WTC11 (cell line): ENCODE measurements around the gene ARHGAP15. TPM values are rescaled to one million over a fixed set of nuclear protein-coding genes. Genes with fewer than 3 reads are reported as not detected.

Experiments used
- ATAC-seq: fragments of 200-7000 bp; cut with Tn5 transposase; 2 replicates; pipeline ENCODE4 v1.10.0; 2021; ENCODE audit warnings: mild to moderate bottlenecking, moderate library complexity
- CTCF ChIA-PET: fragments of 300-600 bp; sonication (Branson Sonifier 250); formaldehyde crosslinking; loops from one replicate; lab custom pipeline; 2021; ENCODE audit warnings: antibody characterized with exemption; lab: Charles Lee
- POLR2A ChIA-PET: fragments of 350-600 bp; sonication (Branson Sonifier 250); formaldehyde crosslinking; loops from one replicate; lab custom pipeline; 2021; ENCODE audit warnings: antibody characterized with exemption; lab: Charles Lee
- DNase-seq: peaks from one replicate; pipeline ENCODE4 v3.0.0; 2021; ENCODE audit warnings: low spot score
- H3K27ac Mint-ChIP-seq: 2 replicates; pipeline ENCODE4 v1.8.0; 2021; ENCODE audit warnings: mixed read lengths
- H3K27me3 Mint-ChIP-seq: 2 replicates; pipeline ENCODE4 v1.8.0; 2021; ENCODE audit warnings: low read depth, mild to moderate bottlenecking, moderate library complexity, mixed read lengths
- H3K36me3 Mint-ChIP-seq: 2 replicates; pipeline ENCODE4 v1.8.0; 2021; ENCODE audit warnings: mixed read lengths
- H3K4me1 Mint-ChIP-seq: 2 replicates; pipeline ENCODE4 v1.8.0; 2022; ENCODE audit warnings: mixed read lengths
- H3K4me3 Mint-ChIP-seq: 2 replicates; pipeline ENCODE4 v1.8.0; 2021; ENCODE audit warnings: mild to moderate bottlenecking, moderate library complexity, mixed read lengths
- H3K9me3 Mint-ChIP-seq: 2 replicates; pipeline ENCODE4 v1.8.0; 2021; ENCODE audit warnings: mixed read lengths
- CREM ChIP-seq: sonication (generic); formaldehyde crosslinking; IDR thresholded peaks from 2 replicates; pipeline ENCODE4 v1.8.1; 2022; ENCODE audit warnings: mild to moderate bottlenecking, missing genetic modification reagents, moderate library complexity
- EMX1 ChIP-seq: fragments of 250-450 bp; sonication (Bioruptor Pico); IDR thresholded peaks from 2 replicates; pipeline ENCODE4 v1.8.0; 2021; ENCODE audit warnings: mild to moderate bottlenecking
- ETV6 ChIP-seq: sonication (generic); formaldehyde crosslinking; IDR thresholded peaks from 2 replicates; pipeline ENCODE4 v1.8.1; 2022; ENCODE audit warnings: mild to moderate bottlenecking, missing genetic modification reagents
- FOXJ3 ChIP-seq: sonication (generic); formaldehyde crosslinking; IDR thresholded peaks from 2 replicates; pipeline ENCODE4 v1.9.0; 2021; ENCODE audit warnings: missing genetic modification reagents, mild to moderate bottlenecking, borderline replicate concordance
- FOXP1 ChIP-seq: sonication (generic); formaldehyde crosslinking; IDR thresholded peaks from 2 replicates; pipeline ENCODE4 v1.8.0; 2022; ENCODE audit warnings: missing genetic modification reagents, mild to moderate bottlenecking, moderate library complexity, borderline replicate concordance
- HMGA2 ChIP-seq: fragments of 250-450 bp; sonication (Bioruptor Pico); IDR thresholded peaks from 2 replicates; pipeline ENCODE4 v1.4.0; 2021; ENCODE audit warnings: mild to moderate bottlenecking, moderate library complexity
- JUN ChIP-seq: sonication (generic); formaldehyde crosslinking; IDR thresholded peaks from 2 replicates; pipeline ENCODE4 v1.8.0; 2023; ENCODE audit warnings: mild to moderate bottlenecking, missing genetic modification reagents
- RELA ChIP-seq: sonication (generic); formaldehyde crosslinking; IDR thresholded peaks from 2 replicates; pipeline ENCODE4 v1.8.1; 2022; ENCODE audit warnings: missing genetic modification reagents, mild to moderate bottlenecking, borderline replicate concordance
- SMAD4 ChIP-seq: sonication (generic); formaldehyde crosslinking; IDR thresholded peaks from 2 replicates; pipeline ENCODE4 v1.8.0; 2022; ENCODE audit warnings: mild to moderate bottlenecking, missing genetic modification reagents
- SOX15 ChIP-seq: fragments of 250-450 bp; sonication (Bioruptor Pico); IDR thresholded peaks from 2 replicates; pipeline ENCODE4 v1.9.0; 2021; ENCODE audit warnings: mild to moderate bottlenecking
- TEAD4 ChIP-seq: sonication (generic); formaldehyde crosslinking; IDR thresholded peaks from 2 replicates; pipeline ENCODE4 v1.8.0; 2022; ENCODE audit warnings: mild to moderate bottlenecking, missing genetic modification reagents
- ZNF121 ChIP-seq: sonication (generic); formaldehyde crosslinking; IDR thresholded peaks from 2 replicates; pipeline ENCODE4 v1.8.0; 2023; ENCODE audit warnings: missing genetic modification reagents
- ZNF219 ChIP-seq: sonication (generic); formaldehyde crosslinking; IDR thresholded peaks from 2 replicates; pipeline ENCODE4 v1.8.0; 2023; ENCODE audit warnings: missing genetic modification reagents, mild to moderate bottlenecking, borderline replicate concordance
- ZNF232 ChIP-seq: sonication (generic); formaldehyde crosslinking; IDR thresholded peaks from 2 replicates; pipeline ENCODE4 v1.8.0; 2022; ENCODE audit warnings: mild to moderate bottlenecking, missing genetic modification reagents
- ZNF317 ChIP-seq: sonication (generic); formaldehyde crosslinking; IDR thresholded peaks from 2 replicates; pipeline ENCODE4 v1.8.1; 2023; ENCODE audit warnings: low read depth, mild to moderate bottlenecking, moderate library complexity, missing genetic modification reagents, borderline replicate concordance
- ZNF396 ChIP-seq: fragments of 250-450 bp; sonication (Bioruptor Pico); IDR thresholded peaks from 2 replicates; pipeline ENCODE4 v1.8.0; 2021; ENCODE audit warnings: mild to moderate bottlenecking, moderate library complexity, borderline replicate concordance
- ZNF423 ChIP-seq: fragments of 250-450 bp; sonication (Bioruptor Pico); IDR thresholded peaks from 2 replicates; pipeline ENCODE4 v2.1.2; 2022; ENCODE audit warnings: mild to moderate bottlenecking, moderate library complexity
- ZNF671 ChIP-seq: fragments of 250-450 bp; sonication (Bioruptor Pico); IDR thresholded peaks from 2 replicates; pipeline ENCODE4 v1.8.0; 2021; ENCODE audit warnings: mild to moderate bottlenecking
- total RNA-seq: library from RNA; stranded (reverse); gene quantifications from 3 replicates; pipeline ENCODE4 v1.2.3, GENCODE V29; 2021
- TF ChIP-seq, protein P1 (sequence below): sonication (generic); formaldehyde crosslinking; IDR thresholded peaks from 2 replicates; pipeline ENCODE4 v1.8.0; 2023; ENCODE audit warnings: missing genetic modification reagents
- TF ChIP-seq, protein P2 (sequence below): sonication (generic); formaldehyde crosslinking; IDR thresholded peaks from 2 replicates; pipeline ENCODE4 v1.8.1; 2022; ENCODE audit warnings: mild to moderate bottlenecking, moderate library complexity, missing genetic modification reagents
- TF ChIP-seq, protein P3 (sequence below): fragments of 250-450 bp; sonication (Bioruptor Pico); IDR thresholded peaks from 2 replicates; pipeline ENCODE4 v1.9.0; 2021; ENCODE audit warnings: moderate library complexity, mild to moderate bottlenecking, inconsistent platforms, borderline replicate concordance
- TF ChIP-seq, protein P4 (sequence below): fragments of 250-450 bp; sonication (Bioruptor Pico); IDR thresholded peaks from 2 replicates; pipeline ENCODE4 v1.9.0; 2021; ENCODE audit warnings: mild to moderate bottlenecking
- TF ChIP-seq, protein P5 (sequence below): sonication (generic); formaldehyde crosslinking; IDR thresholded peaks from 2 replicates; pipeline ENCODE4 v1.8.1; 2023; ENCODE audit warnings: mild to moderate bottlenecking, missing genetic modification reagents
- TF ChIP-seq, protein P6 (sequence below): sonication (generic); formaldehyde crosslinking; IDR thresholded peaks from 2 replicates; pipeline ENCODE4 v1.8.0; 2023; ENCODE audit warnings: mild to moderate bottlenecking, missing genetic modification reagents
- TF ChIP-seq, protein P7 (sequence below): sonication (generic); formaldehyde crosslinking; IDR thresholded peaks from 2 replicates; pipeline ENCODE4 v1.8.1; 2023; ENCODE audit warnings: mild to moderate bottlenecking, missing genetic modification reagents, borderline replicate concordance

ARHGAP15 gene
- total RNA-seq, 1 experiment from 2014 or later, result 0.28 TPM

DNA sequence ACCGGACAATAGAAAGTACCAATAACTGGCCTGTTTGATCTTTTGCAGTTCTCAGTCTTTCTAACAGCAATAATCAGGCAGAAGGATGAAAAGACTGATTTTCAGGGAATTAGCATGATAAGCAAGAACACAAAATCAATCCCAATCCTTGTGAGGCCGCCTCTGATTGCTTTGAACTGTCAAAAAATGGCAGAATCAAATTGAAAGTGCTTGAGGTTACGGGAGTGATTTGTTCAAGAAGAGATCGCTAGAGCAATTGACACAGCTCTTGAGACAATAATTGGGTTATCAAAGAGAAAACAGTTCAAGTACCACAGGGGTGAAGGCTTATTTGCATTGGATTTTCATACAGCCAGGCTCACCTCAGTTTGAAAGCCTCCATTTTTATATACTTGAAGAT is 663.4 kb downstream of the ARHGAP15 start:
- Mint-ChIP-seq H3K9me3 (peaks cover 27% of the 10 kb centered on the region), H3K36me3 (no peaks in the 10 kb centered on the region), H3K4me3 (no peak overlapping the region), H3K27ac (no peak overlapping the region), H3K27me3 (no peaks in the 10 kb centered on the region), H3K4me1 (peaks cover 19% of the 10 kb centered on the region)
- ChIA-PET CTCF (no interaction called here), POLR2A (no interaction called here)
- ATAC-seq (no peak), DNase-seq (no peak)
- TF ChIP-seq, protein P1, sequence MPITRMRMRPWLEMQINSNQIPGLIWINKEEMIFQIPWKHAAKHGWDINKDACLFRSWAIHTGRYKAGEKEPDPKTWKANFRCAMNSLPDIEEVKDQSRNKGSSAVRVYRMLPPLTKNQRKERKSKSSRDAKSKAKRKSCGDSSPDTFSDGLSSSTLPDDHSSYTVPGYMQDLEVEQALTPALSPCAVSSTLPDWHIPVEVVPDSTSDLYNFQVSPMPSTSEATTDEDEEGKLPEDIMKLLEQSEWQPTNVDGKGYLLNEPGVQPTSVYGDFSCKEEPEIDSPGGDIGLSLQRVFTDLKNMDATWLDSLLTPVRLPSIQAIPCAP (CRISPR knock-in tag), result no peak
- TF ChIP-seq SMAD4 (CRISPR knock-in tag) (no peak), RELA (CRISPR knock-in tag) (no peak), ZNF423 (CRISPR knock-in tag) (no peak), ZNF219 (CRISPR knock-in tag) (no peak), JUN (CRISPR knock-in tag) (no peak), ZNF396 (CRISPR knock-in tag) (no peak), HMGA2 (CRISPR knock-in tag) (no peak), FOXJ3 (CRISPR knock-in tag) (no peak), SOX15 (CRISPR knock-in tag) (no peak)
- TF ChIP-seq, protein P2, sequence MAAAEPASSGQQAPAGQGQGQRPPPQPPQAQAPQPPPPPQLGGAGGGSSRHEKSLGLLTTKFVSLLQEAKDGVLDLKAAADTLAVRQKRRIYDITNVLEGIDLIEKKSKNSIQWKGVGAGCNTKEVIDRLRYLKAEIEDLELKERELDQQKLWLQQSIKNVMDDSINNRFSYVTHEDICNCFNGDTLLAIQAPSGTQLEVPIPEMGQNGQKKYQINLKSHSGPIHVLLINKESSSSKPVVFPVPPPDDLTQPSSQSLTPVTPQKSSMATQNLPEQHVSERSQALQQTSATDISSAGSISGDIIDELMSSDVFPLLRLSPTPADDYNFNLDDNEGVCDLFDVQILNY (CRISPR knock-in tag), result no peak
- TF ChIP-seq, protein P3, sequence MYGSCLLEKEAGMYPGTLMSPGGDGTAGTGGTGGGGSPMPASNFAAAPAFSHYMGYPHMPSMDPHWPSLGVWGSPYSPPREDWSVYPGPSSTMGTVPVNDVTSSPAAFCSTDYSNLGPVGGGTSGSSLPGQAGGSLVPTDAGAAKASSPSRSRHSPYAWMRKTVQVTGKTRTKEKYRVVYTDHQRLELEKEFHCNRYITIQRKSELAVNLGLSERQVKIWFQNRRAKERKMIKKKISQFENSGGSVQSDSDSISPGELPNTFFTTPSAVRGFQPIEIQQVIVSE (CRISPR knock-in tag), result no peak
- TF ChIP-seq, protein P4, sequence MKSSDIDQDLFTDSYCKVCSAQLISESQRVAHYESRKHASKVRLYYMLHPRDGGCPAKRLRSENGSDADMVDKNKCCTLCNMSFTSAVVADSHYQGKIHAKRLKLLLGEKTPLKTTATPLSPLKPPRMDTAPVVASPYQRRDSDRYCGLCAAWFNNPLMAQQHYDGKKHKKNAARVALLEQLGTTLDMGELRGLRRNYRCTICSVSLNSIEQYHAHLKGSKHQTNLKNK (CRISPR knock-in tag), result no peak
- TF ChIP-seq, protein P5, sequence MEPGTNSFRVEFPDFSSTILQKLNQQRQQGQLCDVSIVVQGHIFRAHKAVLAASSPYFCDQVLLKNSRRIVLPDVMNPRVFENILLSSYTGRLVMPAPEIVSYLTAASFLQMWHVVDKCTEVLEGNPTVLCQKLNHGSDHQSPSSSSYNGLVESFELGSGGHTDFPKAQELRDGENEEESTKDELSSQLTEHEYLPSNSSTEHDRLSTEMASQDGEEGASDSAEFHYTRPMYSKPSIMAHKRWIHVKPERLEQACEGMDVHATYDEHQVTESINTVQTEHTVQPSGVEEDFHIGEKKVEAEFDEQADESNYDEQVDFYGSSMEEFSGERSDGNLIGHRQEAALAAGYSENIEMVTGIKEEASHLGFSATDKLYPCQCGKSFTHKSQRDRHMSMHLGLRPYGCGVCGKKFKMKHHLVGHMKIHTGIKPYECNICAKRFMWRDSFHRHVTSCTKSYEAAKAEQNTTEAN (CRISPR knock-in tag), result no peak

DNA sequence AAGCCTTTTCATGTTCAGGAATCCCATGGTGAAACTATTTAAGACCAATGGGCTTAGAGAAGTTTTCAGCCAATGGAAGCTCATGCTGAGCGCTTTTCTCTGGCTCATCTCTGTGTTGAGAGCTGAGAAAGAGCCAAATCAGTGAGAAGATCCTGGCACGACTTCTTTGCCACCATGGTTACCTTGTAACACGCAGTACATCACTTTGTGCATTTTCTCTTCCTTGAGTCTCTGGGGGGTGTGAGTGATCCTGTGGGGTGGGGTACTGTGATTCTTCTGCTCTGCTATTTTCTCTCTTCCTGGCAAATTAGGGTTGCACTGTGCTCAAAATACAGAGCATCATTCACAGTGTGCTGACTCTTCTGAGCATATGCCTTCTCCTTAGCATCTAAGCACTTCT is 664.2 kb downstream of the ARHGAP15 start:
- ChIA-PET CTCF (no interaction called here), POLR2A (no interaction called here)
- TF ChIP-seq CREM (CRISPR knock-in tag) (no peak), ETV6 (no peak), ZNF423 (CRISPR knock-in tag) (no peak), ZNF671 (no peak), EMX1 (CRISPR knock-in tag) (no peak), FOXP1 (CRISPR knock-in tag) (no peak), ZNF232 (no peak), TEAD4 (no peak), FOXJ3 (CRISPR knock-in tag) (no peak), ZNF317 (no peak), ZNF121 (CRISPR knock-in tag) (no peak)
- TF ChIP-seq, protein P6, sequence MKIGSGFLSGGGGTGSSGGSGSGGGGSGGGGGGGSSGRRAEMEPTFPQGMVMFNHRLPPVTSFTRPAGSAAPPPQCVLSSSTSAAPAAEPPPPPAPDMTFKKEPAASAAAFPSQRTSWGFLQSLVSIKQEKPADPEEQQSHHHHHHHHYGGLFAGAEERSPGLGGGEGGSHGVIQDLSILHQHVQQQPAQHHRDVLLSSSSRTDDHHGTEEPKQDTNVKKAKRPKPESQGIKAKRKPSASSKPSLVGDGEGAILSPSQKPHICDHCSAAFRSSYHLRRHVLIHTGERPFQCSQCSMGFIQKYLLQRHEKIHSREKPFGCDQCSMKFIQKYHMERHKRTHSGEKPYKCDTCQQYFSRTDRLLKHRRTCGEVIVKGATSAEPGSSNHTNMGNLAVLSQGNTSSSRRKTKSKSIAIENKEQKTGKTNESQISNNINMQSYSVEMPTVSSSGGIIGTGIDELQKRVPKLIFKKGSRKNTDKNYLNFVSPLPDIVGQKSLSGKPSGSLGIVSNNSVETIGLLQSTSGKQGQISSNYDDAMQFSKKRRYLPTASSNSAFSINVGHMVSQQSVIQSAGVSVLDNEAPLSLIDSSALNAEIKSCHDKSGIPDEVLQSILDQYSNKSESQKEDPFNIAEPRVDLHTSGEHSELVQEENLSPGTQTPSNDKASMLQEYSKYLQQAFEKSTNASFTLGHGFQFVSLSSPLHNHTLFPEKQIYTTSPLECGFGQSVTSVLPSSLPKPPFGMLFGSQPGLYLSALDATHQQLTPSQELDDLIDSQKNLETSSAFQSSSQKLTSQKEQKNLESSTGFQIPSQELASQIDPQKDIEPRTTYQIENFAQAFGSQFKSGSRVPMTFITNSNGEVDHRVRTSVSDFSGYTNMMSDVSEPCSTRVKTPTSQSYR (CRISPR knock-in tag), result no peak
- TF ChIP-seq, protein P7, sequence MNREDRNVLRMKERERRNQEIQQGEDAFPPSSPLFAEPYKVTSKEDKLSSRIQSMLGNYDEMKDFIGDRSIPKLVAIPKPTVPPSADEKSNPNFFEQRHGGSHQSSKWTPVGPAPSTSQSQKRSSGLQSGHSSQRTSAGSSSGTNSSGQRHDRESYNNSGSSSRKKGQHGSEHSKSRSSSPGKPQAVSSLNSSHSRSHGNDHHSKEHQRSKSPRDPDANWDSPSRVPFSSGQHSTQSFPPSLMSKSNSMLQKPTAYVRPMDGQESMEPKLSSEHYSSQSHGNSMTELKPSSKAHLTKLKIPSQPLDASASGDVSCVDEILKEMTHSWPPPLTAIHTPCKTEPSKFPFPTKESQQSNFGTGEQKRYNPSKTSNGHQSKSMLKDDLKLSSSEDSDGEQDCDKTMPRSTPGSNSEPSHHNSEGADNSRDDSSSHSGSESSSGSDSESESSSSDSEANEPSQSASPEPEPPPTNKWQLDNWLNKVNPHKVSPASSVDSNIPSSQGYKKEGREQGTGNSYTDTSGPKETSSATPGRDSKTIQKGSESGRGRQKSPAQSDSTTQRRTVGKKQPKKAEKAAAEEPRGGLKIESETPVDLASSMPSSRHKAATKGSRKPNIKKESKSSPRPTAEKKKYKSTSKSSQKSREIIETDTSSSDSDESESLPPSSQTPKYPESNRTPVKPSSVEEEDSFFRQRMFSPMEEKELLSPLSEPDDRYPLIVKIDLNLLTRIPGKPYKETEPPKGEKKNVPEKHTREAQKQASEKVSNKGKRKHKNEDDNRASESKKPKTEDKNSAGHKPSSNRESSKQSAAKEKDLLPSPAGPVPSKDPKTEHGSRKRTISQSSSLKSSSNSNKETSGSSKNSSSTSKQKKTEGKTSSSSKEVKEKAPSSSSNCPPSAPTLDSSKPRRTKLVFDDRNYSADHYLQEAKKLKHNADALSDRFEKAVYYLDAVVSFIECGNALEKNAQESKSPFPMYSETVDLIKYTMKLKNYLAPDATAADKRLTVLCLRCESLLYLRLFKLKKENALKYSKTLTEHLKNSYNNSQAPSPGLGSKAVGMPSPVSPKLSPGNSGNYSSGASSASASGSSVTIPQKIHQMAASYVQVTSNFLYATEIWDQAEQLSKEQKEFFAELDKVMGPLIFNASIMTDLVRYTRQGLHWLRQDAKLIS (CRISPR knock-in tag), result no peak
- TF ChIP-seq, protein P3 (CRISPR knock-in tag), result no peak

More for the DNA sequence above, 664.2 kb downstream of the ARHGAP15 start:
- no peaks in the 10 kb centered on the region for H3K27me3 Mint-ChIP-seq
- H3K4me1 Mint-ChIP-seq, result peaks cover 19% of the 10 kb centered on the region
- no peak overlapping the region for H3K27ac Mint-ChIP-seq
- no peak overlapping the region for H3K4me3 Mint-ChIP-seq
- H3K9me3 Mint-ChIP-seq, result peaks cover 22% of the 10 kb centered on the region
- no peaks in the 10 kb centered on the region for H3K36me3 Mint-ChIP-seq
- DNase-seq (no peak), ATAC-seq (no peak)
